Subcutaneous adipose tissue (tissue), 4 donors: ENCODE data around the gene SRPK1. TPM values are rescaled to one million over a fixed set of nuclear protein-coding genes. Genes with fewer than 3 reads are reported as not detected.

Experiments used
- total RNA-seq, 4 donors: library from RNA; depleted of rRNA; stranded (reverse); fragments of >200 nt; gene quantifications; one replicate each; pipeline ENCODE4 v1.1.0, GENCODE V29; 2016
- TF ChIP-seq, protein P1 (sequence below): fragments of 450-650 bp; IDR thresholded peaks from one replicate; pipeline ENCODE4 v1.5.1; 2016; ENCODE audit warnings: low read depth, mild to moderate bottlenecking, control low read depth, antibody characterized with exemption, moderate library complexity

Gene SRPK1
- total RNA-seq, 4 donors from 2014 or later: 26.2 to 38.8 (median 33.1) TPM

DNA sequence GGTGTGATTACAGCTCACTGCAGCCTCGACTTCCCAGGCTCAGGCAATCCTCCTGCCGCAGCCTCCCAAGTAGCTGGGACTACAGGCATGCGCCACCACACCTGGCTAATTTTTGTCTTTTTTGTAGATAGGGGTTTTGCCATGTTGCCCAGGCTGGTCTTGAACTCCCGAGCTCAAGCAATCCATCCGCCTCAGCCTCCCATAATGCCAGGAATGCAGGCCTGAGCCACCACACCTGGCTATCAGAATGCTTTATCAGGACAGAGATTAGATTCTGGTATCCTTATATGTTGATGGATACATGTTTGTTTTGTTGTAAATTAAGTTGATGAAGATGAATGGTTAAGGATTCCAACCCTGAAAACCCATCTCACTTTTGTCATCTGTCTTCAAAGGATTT lies 91.6 kb downstream of the SRPK1 start:
- TF ChIP-seq, protein P1, sequence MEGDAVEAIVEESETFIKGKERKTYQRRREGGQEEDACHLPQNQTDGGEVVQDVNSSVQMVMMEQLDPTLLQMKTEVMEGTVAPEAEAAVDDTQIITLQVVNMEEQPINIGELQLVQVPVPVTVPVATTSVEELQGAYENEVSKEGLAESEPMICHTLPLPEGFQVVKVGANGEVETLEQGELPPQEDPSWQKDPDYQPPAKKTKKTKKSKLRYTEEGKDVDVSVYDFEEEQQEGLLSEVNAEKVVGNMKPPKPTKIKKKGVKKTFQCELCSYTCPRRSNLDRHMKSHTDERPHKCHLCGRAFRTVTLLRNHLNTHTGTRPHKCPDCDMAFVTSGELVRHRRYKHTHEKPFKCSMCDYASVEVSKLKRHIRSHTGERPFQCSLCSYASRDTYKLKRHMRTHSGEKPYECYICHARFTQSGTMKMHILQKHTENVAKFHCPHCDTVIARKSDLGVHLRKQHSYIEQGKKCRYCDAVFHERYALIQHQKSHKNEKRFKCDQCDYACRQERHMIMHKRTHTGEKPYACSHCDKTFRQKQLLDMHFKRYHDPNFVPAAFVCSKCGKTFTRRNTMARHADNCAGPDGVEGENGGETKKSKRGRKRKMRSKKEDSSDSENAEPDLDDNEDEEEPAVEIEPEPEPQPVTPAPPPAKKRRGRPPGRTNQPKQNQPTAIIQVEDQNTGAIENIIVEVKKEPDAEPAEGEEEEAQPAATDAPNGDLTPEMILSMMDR: no peak

DNA sequence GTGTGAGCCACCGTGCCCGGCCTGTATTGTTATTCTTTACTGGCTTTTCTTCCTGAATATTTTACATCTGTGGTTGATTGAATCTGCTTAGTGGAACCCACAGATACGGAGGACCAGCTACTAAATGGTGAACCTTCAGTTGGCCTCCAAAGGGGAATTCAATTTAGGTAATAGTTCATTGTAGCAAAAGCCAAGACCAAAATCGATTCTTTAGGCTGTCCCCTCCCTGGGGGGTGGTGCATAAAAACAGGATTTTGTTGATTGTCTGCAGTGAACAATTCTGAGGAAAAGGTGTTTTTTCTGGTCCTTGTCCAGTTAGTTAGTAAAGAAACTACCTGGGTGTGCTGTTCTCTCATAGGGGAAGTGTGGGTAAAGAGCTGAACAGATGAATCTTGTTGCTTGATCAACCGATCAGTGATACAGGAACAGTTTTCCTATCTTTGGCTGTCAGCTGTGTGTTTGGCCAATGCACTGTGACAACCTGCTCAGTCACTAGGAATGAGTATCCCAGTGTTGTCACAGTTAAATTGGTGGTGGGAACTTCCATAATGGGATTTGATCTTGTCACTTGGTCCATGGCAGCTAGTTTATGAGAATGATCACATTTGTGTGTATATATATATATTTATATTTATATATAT lies 96.2 kb downstream of the SRPK1 start:
- TF ChIP-seq, protein P1: no peak

DNA sequence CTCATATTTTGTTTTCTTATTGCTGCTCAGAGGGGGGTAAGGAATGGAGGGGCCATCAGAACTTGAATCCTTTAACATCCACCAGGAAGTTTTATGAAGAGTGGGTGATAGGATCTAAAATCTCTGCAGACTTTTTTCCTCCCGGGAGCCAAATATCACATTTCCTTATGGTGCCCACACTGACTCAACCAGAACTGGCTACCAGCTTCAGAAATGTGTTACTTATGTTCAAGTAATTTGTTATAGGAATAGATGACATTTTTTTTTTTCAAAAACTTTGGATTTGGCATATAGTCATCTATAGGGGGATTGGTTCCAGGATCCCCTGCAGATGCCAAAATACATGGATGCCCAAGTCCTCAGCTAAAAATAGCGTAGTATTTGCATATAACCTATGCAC lies 97.3 kb downstream of the SRPK1 start:
- TF ChIP-seq, protein P1: no peak

DNA sequence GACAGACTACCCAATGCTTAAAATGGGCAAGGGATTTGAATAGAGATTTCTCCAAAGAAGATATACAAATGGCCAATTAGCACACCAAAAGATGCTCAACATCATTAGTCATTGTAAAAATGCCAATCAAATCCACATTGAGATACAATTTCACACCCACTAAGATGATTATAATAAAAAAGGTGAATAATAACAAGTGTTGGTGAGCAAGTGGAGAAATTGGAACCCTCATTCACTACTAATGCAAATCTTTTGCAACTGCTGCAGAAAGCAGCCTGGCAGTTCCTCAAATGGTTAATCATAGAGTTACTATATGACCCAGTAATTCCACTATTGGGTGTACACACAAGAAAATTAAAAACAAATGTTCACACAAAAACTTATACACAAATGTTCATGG lies 103.4 kb downstream of the SRPK1 start:
- TF ChIP-seq, protein P1: no peak

DNA sequence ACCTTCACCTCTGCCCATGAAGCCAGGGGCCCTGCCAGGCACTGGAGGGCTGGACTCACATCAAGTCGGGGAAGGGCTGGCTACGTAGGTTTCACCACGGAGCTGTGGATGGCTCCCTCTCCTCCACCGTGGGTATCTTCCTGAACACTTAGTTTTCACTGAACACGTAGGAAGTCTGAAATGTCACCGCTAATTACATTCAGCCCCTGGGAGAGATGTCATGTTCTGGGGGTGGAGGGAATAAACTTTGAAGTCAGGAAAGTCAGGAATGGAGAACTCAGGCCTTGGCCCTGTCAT lies 109.3 kb downstream of the SRPK1 start:
- TF ChIP-seq, protein P1: no peak

DNA sequence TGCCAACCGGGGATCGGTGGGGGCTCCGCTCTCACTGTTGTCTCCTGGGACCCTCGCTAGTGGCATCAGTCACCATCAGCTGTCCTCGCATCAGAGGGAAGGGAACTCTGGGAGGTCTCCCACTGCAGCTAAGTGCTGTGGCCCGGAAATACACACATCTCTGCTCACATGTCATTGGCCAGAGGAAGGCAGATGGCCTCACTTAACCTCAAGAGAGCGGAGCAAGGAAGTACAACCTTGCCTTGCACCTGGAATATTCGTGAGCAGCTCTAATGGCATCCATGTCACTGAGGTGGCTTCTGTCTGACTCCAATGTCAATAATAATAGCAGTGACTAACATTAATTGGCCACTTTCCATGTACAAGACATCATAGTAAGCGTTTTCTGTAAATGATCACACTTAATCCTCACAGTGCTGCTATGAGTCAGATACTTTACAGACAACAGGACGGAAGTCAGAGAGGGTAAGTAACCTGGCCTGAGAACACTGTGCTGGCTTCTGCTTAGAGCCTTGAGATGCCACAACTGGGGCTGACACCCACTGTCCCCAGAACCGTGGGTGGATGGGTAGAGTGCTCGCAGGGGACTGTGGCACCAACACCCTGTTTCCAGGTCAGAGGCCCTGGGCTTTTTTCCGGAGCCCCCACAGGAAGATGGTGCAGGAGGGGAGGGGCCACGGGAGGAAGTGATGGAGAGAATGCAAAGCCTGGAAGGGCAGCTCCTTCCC lies 109.8 kb downstream of the SRPK1 start:
- TF ChIP-seq, protein P1: no peak

DNA sequence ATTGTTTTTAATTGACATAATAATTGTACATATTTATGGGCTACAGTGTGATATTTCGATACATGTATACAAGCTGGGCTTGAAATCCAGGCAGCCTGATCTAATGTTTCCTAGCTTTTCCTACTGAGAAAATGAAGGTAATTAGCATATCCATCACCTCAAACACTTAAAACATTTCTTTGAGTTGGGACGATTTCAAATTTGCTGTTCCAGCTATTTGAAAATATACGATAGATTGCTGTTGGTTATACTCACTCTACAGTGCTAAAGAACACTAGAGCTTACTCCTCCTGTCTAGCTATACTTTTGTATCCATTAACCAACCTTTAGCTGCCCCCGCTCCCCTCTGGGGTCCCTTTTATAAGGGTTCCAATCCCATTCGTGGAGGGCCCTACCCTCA lies 111.1 kb downstream of the SRPK1 start:
- TF ChIP-seq, protein P1: no peak
